ENCODE measurements around the gene TRAF5.

Gene TRAF5

GRCh38 chr1:211375949-211376348, 49.3 kb downstream of the TRAF5 start:
- H3K4me3 ChIP-seq (ENCODE audit: low read length): no peak overlapping the region
- TF ChIP-seq CTCF (IDR thresholded peaks at IDR 0.05; ENCODE audit: insufficient read depth, low read depth, low read length, missing control alignments): no peak

DNA sequence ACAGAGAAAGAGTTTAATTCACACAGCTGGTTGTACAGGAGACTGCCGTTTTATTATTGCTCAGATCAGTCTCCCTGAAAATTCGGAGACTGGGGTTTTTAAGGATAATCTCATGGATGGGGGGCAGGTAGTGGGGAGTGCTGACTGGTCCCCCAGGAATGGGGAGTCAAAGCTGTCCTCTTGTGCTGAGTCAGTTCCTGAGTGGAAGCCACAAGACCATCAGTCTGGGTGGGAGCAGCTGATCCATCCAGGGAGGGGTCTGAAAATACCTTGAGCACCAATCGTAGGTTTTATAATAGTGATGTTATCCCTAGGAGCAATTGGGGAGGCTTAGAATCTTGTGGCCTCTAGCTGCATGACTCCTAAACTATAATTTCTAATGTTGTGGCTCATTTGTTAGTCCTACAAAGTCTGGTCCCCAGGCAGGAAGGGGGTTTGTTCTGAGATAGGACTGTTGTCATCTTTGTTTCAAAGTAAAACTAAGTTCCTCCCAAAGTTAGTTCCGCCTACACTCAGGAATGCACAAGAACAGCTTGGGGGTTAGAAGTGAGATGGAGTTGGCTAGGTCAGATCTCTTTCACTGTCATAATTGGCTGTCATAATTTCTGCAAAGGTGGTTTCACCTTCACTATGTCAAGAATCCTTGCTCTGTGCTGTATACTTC, 50.3 kb downstream of the TRAF5 start:
- no peak for DNase-seq (ENCODE audit: low read depth)
- TF ChIP-seq CTCF (IDR thresholded peaks at IDR 0.05; ENCODE audit: insufficient read depth, low read depth, low read length, missing control alignments): no peak
- H3K4me3 ChIP-seq (ENCODE audit: low read length): no peak overlapping the region

More at GRCh38 chr1:211375949-211376348, 49.3 kb downstream of the TRAF5 start:
- DNase-seq (ENCODE audit: low read depth): no peak

DNA sequence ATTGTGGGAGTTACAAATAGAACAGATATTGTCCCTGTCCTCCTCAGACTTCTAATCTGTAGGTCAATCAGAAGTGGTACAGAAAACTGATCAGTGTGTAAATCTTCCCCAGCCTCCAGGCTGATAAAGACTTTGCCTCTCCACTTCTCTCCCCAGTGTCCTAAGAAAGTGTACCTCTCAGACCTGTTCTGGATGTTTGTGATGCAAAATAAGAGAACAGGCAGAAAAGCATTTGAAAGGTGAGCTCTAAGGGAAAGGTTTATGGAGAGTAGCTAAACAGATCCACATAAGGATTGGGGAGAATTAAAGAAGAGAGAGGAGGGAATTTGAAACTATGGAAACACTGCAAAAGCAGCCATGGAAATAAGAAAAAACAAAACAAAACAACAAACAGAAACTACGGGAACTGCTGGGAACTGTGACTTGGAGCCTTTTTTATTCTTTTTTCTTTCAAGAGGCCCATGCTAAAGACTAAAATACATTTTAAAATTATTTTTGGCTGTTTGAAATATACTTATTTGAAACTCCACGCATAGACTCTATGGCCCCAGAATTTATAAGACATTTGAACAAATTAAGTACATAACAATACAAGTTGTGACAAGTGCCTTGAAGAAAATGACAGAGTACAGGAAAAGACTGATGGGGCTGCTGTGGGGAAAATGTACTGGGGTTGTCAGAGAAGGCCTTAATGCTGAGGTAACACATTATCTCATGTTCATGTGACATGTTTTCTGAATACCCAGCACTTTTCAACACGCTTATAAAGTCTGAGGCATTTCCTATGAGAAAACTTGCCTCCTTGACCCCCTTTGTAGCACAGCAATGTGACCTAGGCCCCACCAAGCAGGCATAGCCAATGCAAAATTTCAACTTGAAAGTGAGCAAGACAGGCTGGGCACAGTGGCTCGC, 51.2 kb downstream of the TRAF5 start:
- peak; percentile 39 for DNase-seq (ENCODE audit: low read depth)
- TF ChIP-seq CTCF (IDR thresholded peaks at IDR 0.05; ENCODE audit: insufficient read depth, low read depth, low read length, missing control alignments): no peak
- H3K4me3 ChIP-seq (ENCODE audit: low read length): no peak overlapping the region

DNA sequence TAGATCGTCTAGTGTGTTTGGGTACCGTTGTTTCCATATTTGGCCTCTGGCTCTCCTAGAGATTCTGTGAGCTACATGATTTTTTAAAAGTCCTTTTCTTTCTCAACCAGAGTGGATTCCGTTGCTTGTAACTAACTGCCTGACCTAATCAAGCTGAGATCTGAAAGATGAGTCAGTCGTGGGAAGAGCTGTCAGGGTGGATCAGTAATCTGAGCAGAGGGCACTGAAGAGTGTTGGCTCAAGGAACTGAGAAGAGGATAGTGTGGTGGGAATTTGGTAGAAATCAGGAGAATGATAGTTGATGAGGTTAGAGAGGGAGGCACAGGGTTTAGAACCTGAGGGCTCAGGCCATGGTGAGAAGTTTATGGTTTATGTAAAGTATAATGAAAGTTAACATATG, 52.2 kb downstream of the TRAF5 start:
- DNase-seq (ENCODE audit: low read depth): peak; percentile 75
- no peak overlapping the region for H3K4me3 ChIP-seq (ENCODE audit: low read length)
- TF ChIP-seq CTCF (IDR thresholded peaks at IDR 0.05; ENCODE audit: insufficient read depth, low read depth, low read length, missing control alignments): no peak

GRCh38 chr1:211379446-211379845, 52.8 kb downstream of the TRAF5 start:
- no peak for TF ChIP-seq CTCF (IDR thresholded peaks at IDR 0.05; ENCODE audit: insufficient read depth, low read depth, low read length, missing control alignments)
- no peak overlapping the region for H3K4me3 ChIP-seq (ENCODE audit: low read length)
- DNase-seq (ENCODE audit: low read depth): no peak

GRCh38 chr1:211381481-211382181, 55.0 kb downstream of the TRAF5 start:
- no peak for TF ChIP-seq CTCF (IDR thresholded peaks at IDR 0.05; ENCODE audit: insufficient read depth, low read depth, low read length, missing control alignments)
- no peak overlapping the region for H3K4me3 ChIP-seq (ENCODE audit: low read length)
- no peak for DNase-seq (ENCODE audit: low read depth)

All from epithelial cell of esophagus (primary cell).